Measurements from ENCODE around the gene SETD6.

DNA sequence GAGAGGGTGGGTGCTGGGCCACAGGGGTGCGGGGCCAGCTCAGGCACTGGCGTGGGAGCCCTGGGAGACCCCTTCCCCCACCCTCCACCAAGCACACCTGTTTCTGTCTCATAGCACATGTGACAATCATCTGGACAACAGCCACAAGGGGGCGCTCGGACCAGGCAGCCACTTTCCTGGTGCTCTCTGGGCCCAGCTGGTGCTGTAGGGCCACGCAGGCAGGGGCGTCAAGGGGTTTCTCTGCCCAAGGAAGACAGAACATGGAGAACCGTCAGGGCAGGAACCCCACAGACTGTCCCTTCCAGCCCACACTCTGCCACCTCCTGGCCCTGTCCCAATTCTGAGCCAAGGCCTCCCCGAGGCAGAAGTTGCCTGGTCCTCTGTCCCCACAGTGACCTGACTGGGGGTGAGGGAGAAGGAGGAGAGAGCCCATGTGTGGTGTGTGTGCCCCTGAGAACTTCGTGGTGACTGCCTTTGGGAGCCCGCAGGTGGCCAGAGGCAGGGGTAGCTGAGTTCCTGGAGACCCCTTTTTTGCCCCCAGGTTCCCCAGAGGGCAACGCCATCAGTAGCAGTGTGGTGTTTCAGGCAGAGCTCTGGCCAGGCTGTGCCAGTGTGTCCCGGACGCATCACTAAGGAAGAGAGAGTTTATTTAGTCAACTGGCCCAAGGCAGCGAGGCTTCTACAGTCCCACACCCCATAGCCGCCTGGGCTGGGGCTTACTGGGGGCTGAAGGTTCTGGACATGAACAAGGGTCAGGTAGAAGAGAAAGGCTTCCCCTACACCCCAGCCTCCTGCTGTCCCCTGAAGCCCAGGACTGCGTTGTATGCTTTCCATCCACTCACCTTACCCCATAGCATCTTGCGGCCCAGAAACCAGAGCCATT lies 3.1 kb upstream of the SETD6 start:
- TF ChIP-seq, protein P1, sequence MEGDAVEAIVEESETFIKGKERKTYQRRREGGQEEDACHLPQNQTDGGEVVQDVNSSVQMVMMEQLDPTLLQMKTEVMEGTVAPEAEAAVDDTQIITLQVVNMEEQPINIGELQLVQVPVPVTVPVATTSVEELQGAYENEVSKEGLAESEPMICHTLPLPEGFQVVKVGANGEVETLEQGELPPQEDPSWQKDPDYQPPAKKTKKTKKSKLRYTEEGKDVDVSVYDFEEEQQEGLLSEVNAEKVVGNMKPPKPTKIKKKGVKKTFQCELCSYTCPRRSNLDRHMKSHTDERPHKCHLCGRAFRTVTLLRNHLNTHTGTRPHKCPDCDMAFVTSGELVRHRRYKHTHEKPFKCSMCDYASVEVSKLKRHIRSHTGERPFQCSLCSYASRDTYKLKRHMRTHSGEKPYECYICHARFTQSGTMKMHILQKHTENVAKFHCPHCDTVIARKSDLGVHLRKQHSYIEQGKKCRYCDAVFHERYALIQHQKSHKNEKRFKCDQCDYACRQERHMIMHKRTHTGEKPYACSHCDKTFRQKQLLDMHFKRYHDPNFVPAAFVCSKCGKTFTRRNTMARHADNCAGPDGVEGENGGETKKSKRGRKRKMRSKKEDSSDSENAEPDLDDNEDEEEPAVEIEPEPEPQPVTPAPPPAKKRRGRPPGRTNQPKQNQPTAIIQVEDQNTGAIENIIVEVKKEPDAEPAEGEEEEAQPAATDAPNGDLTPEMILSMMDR (conservative IDR thresholded peaks at IDR 0.05; ENCODE audit: low read length) = peak; percentile 85
- no peak for TF ChIP-seq EZH2phosphoT487 (IDR thresholded peaks at IDR 0.05; ENCODE audit: borderline replicate concordance)

Data from Loucy (cell line).